ENCODE results near the gene BRD9.

BRD9 gene

GRCh38 chr5:878125-878524 lies 14.5 kb downstream of the BRD9 start:
- no peak overlapping the region for H3K4me3 ChIP-seq (ENCODE audit: low read depth, low read length)
- no peak for TF ChIP-seq CTCF (IDR thresholded peaks at IDR 0.05; ENCODE audit: low read depth, low read length)
- no peak for DNase-seq (ENCODE audit: low read depth, low spot score)
- in situ Hi-C loops (cut with HindIII; ENCODE audit: low sequenced_read_pairs), result no loop called here

- no peak for TF ChIP-seq CTCF (IDR thresholded peaks at IDR 0.05; ENCODE audit: low read depth, low read length)
- in situ Hi-C loops (cut with HindIII; ENCODE audit: low sequenced_read_pairs), result no loop called here
- H3K4me3 ChIP-seq (ENCODE audit: low read depth, low read length), result no peak overlapping the region
- no peak for DNase-seq (ENCODE audit: low read depth, low spot score)
Observed at GRCh38 chr5:876398-877365, 15.9 kb downstream of the BRD9 start.

GRCh38 chr5:875931-876330 lies 16.7 kb downstream of the BRD9 start:
- DNase-seq (ENCODE audit: low read depth, low spot score), result no peak
- TF ChIP-seq CTCF (IDR thresholded peaks at IDR 0.05; ENCODE audit: low read depth, low read length), result no peak
- in situ Hi-C loops (cut with HindIII; ENCODE audit: low sequenced_read_pairs), result no loop called here
- H3K4me3 ChIP-seq (ENCODE audit: low read depth, low read length), result no peak overlapping the region

- no peak overlapping the region for H3K4me3 ChIP-seq (ENCODE audit: low read depth, low read length)
- in situ Hi-C loops (cut with HindIII; ENCODE audit: low sequenced_read_pairs), result no loop called here
- no peak for DNase-seq (ENCODE audit: low read depth, low spot score)
- TF ChIP-seq CTCF (IDR thresholded peaks at IDR 0.05; ENCODE audit: low read depth, low read length), result no peak
Observed at GRCh38 chr5:873328-873727, 19.3 kb downstream of the BRD9 start.

- in situ Hi-C loops (cut with HindIII; ENCODE audit: low sequenced_read_pairs), result no loop called here
- TF ChIP-seq CTCF (IDR thresholded peaks at IDR 0.05; ENCODE audit: low read depth, low read length), result no peak
- H3K4me3 ChIP-seq (ENCODE audit: low read depth, low read length), result no peak overlapping the region
- DNase-seq (ENCODE audit: low read depth, low spot score), result no peak
Observed at GRCh38 chr5:872301-872700, 20.3 kb downstream of the BRD9 start.

- in situ Hi-C loops (cut with HindIII; ENCODE audit: low sequenced_read_pairs), result no loop called here
- DNase-seq (ENCODE audit: low read depth, low spot score), result no peak
- no peak for TF ChIP-seq CTCF (IDR thresholded peaks at IDR 0.05; ENCODE audit: low read depth, low read length)
- H3K4me3 ChIP-seq (ENCODE audit: low read depth, low read length), result no peak overlapping the region
Observed at GRCh38 chr5:871596-872298, 20.9 kb downstream of the BRD9 start.

Measured in astrocyte of the spinal cord (primary cell).